A673 (cell line): ENCODE results near the gene ADGRA1.

Experiments used
- EZH2 ChIP-seq: fragments of 200-600 bp; sonication (generic); IDR thresholded peaks from 2 replicates; pipeline ENCODE4 v1.6.1; 2017; ENCODE audit warnings: borderline replicate concordance, low read depth, mild to moderate bottlenecking, mixed read lengths, antibody characterized with exemption, low read length; ENCODE audit not compliant: poor library complexity, severe bottlenecking
- TF ChIP-seq, protein P1 (sequence below): fragments of 300-800, 200-600 bp; sonication (generic); conservative IDR thresholded peaks from 2 replicates; pipeline ENCODE4 v1.5.1; 2017; ENCODE audit warnings: low read depth, mild to moderate bottlenecking, antibody characterized with exemption, low read length, moderate library complexity, mixed read lengths

DNA sequence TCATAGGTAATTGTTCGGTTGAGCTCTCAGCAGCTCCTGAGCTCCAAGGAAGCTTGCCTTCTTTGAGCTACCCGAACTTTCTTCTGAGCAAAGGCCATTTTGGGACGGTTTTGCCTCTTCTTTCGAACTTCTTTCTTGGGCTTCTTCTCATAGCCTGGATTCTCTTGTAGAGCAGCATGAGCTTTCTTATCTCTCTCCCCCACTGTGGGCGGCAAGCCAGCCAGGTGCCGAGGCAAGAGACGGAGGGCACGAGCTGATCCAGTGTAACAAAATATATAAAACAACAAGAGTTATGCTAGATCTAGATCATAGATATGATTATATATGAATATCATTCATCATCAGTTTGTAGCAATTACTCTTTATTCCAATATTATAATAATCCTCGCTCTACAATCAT lies 55.8 kb downstream of the ADGRA1 start:
- TF ChIP-seq EZH2 = no peak
- TF ChIP-seq, protein P1, sequence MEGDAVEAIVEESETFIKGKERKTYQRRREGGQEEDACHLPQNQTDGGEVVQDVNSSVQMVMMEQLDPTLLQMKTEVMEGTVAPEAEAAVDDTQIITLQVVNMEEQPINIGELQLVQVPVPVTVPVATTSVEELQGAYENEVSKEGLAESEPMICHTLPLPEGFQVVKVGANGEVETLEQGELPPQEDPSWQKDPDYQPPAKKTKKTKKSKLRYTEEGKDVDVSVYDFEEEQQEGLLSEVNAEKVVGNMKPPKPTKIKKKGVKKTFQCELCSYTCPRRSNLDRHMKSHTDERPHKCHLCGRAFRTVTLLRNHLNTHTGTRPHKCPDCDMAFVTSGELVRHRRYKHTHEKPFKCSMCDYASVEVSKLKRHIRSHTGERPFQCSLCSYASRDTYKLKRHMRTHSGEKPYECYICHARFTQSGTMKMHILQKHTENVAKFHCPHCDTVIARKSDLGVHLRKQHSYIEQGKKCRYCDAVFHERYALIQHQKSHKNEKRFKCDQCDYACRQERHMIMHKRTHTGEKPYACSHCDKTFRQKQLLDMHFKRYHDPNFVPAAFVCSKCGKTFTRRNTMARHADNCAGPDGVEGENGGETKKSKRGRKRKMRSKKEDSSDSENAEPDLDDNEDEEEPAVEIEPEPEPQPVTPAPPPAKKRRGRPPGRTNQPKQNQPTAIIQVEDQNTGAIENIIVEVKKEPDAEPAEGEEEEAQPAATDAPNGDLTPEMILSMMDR = no peak
